HG02970 (cell line): ENCODE measurements around the gene WDR55.
"Not testable (repeated sequence)": the region's sequence is repeated elsewhere in the genome, so short reads cannot be mapped to it uniquely, and the experiment has no call there.

ENCODE experiments used
- ATAC-seq: cut with Tn5 transposase; IDR thresholded peaks from one replicate; pipeline ENCODE4 v1.9.1; 2021; ENCODE audit warnings: mild to moderate bottlenecking, moderate library complexity, moderate number of reproducible peaks; ENCODE audit not compliant: unreplicated experiment, low FRiP score

WDR55 gene

DNA sequence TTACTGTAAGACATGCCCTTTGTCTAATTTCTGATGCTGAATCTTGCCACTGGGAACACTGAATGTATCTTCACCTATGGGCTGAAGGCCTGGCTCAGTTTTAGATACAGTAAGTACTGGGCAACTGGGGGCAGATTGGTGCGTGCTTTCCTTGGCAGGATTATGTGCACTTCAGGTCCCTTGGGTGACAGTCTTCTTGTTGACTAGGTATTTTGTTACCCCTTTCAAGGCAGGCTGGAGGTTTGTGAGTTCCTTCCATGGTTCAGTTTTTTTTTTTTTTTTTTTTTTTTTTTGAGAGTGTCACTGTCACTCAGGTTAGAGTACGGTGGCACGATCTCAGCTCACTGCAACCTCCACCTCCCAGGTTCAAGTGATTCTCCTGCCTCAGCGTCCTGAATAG, 43.1 kb downstream of the WDR55 start:
- ATAC-seq: no peak

DNA sequence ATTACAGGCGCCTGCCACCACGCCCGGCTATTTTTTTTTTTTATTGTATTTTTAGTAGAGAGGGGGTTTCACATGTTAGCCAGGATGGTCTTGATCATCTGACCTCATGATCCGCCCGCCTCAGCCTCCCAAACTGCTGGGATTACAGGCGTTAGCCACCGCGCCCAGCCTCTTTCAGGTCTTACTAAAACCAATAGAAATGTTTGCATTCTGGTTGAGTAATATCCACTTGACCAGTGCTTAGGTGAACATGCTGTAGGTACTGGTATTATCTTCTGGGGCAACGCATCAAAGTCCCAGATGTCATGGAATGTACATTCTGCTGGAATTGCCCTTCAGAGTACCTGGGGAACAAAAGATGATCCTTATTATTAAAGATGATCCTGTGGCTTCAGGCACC, 44.1 kb downstream of the WDR55 start:
- ATAC-seq: not testable (repeated sequence)

GRCh38 chr5:140710899-140711552, 46.3 kb downstream of the WDR55 start:
- ATAC-seq: peak; percentile 94

GRCh38 chr5:140711794-140712193, 47.1 kb downstream of the WDR55 start:
- ATAC-seq: no peak

DNA sequence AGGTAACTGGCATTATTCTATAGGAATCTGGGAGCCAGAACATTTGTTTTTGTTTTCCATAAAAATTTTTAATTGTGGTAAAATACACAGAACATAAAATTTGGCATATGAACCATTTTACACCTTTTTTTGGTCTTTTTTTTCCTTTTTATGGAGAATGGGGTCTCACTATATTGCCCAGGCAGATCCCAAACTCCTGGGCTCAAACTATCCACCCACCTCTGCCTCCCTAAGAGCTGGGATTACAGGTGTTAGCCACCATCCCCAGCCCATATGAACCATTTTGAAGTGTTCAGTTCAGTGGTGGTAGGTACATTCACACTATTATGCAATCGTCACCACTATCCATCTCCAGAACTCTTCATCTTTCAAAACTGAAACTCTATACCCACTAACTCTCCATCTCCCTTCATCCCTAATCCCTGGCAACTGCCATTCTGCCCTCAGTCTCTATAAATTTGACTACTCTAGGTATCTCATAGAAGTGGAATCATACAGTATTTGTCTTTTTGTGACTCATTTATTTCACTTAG, 48.9 kb downstream of the WDR55 start:
- ATAC-seq: no peak

GRCh38 chr5:140716238-140716637, 51.5 kb downstream of the WDR55 start:
- not testable (repeated sequence) for ATAC-seq

GRCh38 chr5:140718266-140718592, 53.5 kb downstream of the WDR55 start:
- no peak for ATAC-seq

DNA sequence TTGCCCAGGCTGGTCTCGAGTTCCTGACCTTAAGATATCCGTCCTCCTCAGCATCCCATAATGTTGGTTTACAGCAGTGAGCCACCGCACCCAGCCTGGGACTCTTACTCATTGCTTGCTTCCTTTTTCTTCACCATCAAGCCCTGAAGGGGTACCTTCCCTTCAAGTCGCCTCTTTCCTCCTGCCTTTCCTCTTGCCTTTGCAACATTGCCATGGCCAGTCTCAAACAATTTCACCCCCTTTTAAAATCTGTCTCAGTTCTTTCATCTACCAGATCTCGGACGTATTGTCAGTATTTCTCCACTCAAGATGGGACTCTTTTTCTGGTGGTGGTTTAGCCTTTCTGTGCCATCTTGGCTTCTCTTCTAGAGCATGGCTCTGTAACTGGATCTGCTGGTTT, 56.0 kb downstream of the WDR55 start:
- ATAC-seq: not testable (repeated sequence)

GRCh38 chr5:140721395-140721794, 56.7 kb downstream of the WDR55 start:
- not testable (repeated sequence) for ATAC-seq
